ENCODE results near the gene KRTAP5-7.

The KRTAP5-7 gene

DNA sequence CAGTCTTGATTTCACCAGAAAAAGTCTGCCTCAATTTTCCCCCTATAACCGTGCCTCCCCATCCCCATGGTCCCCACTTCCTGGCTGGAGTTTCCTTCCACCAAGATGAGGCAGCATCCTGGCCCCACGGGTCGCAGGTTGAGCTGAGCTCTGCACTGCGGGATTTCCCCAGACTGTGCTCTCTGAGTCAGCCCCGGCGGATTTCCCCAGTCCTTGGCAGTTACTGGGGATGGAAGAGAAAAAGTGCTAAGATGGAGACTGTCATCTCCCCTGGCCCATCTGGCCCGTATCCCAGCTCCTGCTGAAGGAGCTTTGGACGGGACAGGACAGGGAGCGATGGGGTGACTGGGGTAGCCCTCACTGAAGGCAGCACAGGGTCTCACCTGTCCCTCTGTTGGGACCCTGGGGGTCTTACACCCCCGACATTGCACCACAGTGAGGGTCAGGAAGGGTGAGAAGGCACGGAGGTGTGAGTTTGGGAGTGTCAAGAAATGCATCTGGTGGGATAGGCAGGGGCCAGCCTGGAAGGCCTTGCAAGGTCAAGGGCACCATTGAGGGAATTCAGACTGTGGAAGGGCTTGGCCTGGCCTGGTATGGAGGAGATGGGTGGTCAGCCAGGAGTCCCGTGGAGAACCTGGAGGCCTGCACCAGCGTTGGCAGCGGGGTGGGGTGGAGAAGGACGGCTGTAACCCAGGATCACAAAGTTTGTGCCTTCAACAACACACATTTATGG is 37.6 kb upstream of the KRTAP5-7 start:
- Mint-ChIP-seq H3K4me1 (peaks cover 10% of the 10 kb centered on the region), H3K4me3 (no peak overlapping the region), H3K27ac (no peak overlapping the region), H3K9me3 (no peaks in the 10 kb centered on the region), H3K36me3 (peaks cover 57% of the 10 kb centered on the region), H3K27me3 (no peaks in the 10 kb centered on the region)
- DNase-seq (ENCODE audit: low spot score in 2 of 2) (no peak), ATAC-seq (ENCODE audit: low read depth) (no peak)

DNA sequence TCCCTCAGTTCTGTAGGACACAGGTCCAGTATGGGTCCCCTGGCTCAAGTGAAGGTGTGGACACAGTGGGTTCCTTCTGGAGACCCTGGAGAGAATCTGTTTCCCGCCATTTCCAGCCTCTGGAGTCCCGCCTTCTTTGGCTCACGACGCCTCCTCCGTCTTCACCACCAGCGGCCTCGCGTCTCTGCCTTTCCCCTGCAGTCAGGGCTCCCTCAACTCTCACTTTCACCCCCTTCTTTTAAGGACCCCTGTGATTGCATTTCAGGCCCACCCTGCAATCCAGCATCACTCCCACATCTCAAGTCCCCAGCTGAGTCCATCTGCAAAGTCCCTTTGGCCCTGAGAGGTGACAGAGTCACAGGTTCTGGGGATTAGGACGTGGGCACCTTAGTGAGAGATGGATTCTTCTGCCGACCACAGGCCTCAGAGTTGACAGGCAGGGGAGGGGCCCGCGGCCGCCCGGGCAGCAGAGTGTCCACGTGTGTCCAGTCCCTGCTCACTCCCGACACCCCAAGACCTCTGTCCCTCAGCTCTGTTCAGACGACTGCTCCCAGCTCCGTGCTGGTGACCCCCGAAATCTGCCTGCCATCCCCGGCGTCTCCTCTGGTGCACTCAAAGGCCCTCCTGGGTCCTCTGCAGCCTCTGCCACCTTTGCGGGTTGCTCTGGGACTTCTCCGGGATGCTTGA is 36.9 kb upstream of the KRTAP5-7 start:
- Mint-ChIP-seq H3K9me3 (no peaks in the 10 kb centered on the region), H3K4me3 (no peak overlapping the region), H3K36me3 (peaks cover 59% of the 10 kb centered on the region), H3K27me3 (no peaks in the 10 kb centered on the region), H3K4me1 (peaks cover 10% of the 10 kb centered on the region), H3K27ac (no peak overlapping the region)
- DNase-seq (ENCODE audit: low spot score in 2 of 2) (no peak), ATAC-seq (ENCODE audit: low read depth) (no peak)

DNA sequence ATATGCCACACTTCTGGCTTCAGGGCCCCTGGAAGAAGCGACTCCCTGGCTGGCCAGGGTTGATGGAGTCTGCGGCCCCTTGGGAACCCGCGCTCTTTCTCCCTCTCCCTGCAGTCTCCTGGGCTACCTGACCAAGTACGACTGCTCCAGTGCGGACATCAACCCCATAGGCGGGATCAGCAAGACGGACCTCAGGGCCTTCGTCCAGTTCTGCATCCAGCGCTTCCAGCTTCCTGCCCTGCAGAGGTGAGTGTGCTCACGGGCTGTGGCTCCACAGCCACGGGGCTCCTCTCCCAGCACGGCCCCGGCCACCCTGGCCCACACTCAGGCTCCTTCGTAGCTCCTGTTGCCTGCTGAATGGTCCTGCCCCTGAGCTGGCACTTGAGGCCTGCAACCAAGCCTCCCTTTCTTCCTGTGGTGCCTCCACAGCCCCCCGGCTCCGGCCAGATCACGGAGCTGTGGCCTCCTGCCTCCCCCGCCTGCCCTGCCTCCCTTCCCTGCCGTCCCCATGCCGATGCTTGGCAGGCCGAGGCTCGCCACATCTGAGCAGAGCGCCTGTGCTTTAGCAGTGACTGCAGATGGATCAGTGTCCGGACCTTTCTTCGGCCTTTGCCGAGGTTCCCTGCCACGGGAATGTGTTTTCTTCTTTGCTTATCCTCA is 36.2 kb upstream of the KRTAP5-7 start:
- Mint-ChIP-seq H3K27ac (no peak overlapping the region), H3K36me3 (peaks cover 58% of the 10 kb centered on the region), H3K9me3 (no peaks in the 10 kb centered on the region), H3K4me3 (no peak overlapping the region), H3K4me1 (peaks cover 10% of the 10 kb centered on the region), H3K27me3 (no peaks in the 10 kb centered on the region)
- ATAC-seq (ENCODE audit: low read depth) (no peak), DNase-seq (ENCODE audit: low spot score in 2 of 2) (no peak)

- DNase-seq (ENCODE audit: low spot score in 2 of 2) (no peak), ATAC-seq (ENCODE audit: low read depth) (no peak)
- no peak overlapping the region for H3K4me3 Mint-ChIP-seq
- H3K36me3 Mint-ChIP-seq, result peaks cover 57% of the 10 kb centered on the region
- H3K27me3 Mint-ChIP-seq, result no peaks in the 10 kb centered on the region
- peaks cover 6% of the 10 kb centered on the region for H3K4me1 Mint-ChIP-seq
- H3K9me3 Mint-ChIP-seq, result no peaks in the 10 kb centered on the region
- H3K27ac Mint-ChIP-seq, result no peak overlapping the region
These were observed 35.5 kb upstream of the KRTAP5-7 start for GRCh38 chr11:71491531-71491930.

GRCh38 chr11:71491940-71492339 is 35.1 kb upstream of the KRTAP5-7 start:
- peak overlapping the region; percentile 11 for H3K27ac Mint-ChIP-seq
- DNase-seq (ENCODE audit: low spot score in 2 of 2) (no peak), ATAC-seq (ENCODE audit: low read depth) (no peak)
- peaks cover 6% of the 10 kb centered on the region for H3K4me1 Mint-ChIP-seq
- no peaks in the 10 kb centered on the region for H3K27me3 Mint-ChIP-seq
- H3K4me3 Mint-ChIP-seq, result no peak overlapping the region
- H3K36me3 Mint-ChIP-seq, result peaks cover 59% of the 10 kb centered on the region
- no peaks in the 10 kb centered on the region for H3K9me3 Mint-ChIP-seq

DNA sequence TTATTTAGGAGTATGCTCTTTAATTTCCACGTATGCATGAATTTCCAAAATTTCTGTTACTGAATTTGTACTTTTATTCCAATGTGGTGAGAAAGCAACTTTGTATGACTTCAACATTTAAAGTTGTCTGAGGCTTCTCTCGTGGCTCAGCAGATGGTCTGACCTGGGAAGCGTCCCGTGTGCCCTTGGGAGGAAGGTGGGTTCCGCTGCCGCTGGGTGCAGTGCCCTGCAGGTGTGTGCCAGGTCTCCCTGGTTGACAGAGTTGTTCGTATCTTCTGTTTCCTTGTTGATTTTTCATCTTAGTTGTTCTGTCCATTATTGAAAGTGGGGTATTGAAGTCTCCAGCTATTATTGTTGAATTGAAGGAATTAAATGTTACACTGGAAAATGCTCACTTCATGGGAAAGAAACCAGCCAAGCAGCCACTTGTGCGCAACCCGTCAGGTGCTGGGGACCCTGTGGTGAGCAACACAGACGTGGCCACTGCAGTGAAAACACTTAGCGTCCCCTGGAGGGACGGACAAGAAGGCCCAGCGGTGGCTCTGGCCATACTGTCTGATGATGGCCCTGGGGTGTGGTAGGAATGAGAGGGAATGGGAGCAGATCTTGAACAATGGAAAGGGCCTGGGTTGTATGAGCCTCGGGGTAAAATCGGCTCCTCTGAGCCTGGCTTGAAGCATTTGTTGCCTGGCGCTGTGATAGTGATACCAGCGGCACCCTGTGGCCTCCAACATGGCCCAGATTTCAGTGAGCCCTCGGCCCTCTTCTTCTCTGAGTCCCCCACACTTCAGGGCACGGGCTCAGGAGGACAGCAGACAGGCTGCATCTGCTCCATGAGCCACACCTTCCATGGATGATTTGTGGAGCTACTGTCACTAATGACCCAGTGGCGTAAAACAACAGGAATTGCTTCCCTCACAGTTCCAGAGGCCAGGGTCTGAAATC is 31.5 kb upstream of the KRTAP5-7 start:
- ATAC-seq (ENCODE audit: low read depth), result no peak
- H3K9me3 Mint-ChIP-seq, result no peaks in the 10 kb centered on the region
- H3K27ac Mint-ChIP-seq, result no peak overlapping the region
- DNase-seq (ENCODE audit: low spot score in 2 of 2), result no peak
- no peak overlapping the region for H3K4me3 Mint-ChIP-seq
- no peaks in the 10 kb centered on the region for H3K27me3 Mint-ChIP-seq
- H3K36me3 Mint-ChIP-seq, result peaks cover 68% of the 10 kb centered on the region
- peaks cover 4% of the 10 kb centered on the region for H3K4me1 Mint-ChIP-seq

GRCh38 chr11:71496421-71496820 is 30.6 kb upstream of the KRTAP5-7 start:
- Mint-ChIP-seq H3K27ac (no peak overlapping the region), H3K4me3 (no peak overlapping the region), H3K4me1 (peaks cover 2% of the 10 kb centered on the region), H3K9me3 (no peaks in the 10 kb centered on the region), H3K27me3 (no peaks in the 10 kb centered on the region), H3K36me3 (peaks cover 67% of the 10 kb centered on the region)
- DNase-seq (ENCODE audit: low spot score in 2 of 2) (no peak), ATAC-seq (ENCODE audit: low read depth) (no peak)

DNA sequence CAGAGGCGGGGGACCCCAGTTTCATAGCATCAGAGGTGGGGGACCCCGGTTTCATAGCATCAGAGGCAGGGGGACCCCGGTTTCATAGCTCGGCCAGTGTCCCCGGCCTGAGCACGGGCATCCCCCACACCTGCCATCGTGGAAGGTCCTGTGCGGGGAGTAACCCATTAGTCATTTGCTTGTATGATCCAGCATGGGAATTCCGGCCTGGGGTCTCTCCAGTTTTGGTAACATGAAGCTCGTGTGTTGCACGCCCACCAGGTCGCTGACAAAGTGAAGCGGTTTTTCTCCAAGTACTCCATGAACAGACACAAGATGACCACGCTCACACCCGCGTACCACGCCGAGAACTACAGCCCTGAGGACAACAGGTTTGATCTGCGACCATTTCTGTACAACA is 29.0 kb upstream of the KRTAP5-7 start:
- peaks cover 67% of the 10 kb centered on the region for H3K36me3 Mint-ChIP-seq
- no peak overlapping the region for H3K4me3 Mint-ChIP-seq
- H3K9me3 Mint-ChIP-seq, result no peaks in the 10 kb centered on the region
- no peak for DNase-seq (ENCODE audit: low spot score in 2 of 2)
- no peaks in the 10 kb centered on the region for H3K27me3 Mint-ChIP-seq
- peaks cover 2% of the 10 kb centered on the region for H3K4me1 Mint-ChIP-seq
- H3K27ac Mint-ChIP-seq, result no peak overlapping the region
- no peak for ATAC-seq (ENCODE audit: low read depth)

GRCh38 chr11:71499125-71499524 is 27.9 kb upstream of the KRTAP5-7 start:
- no peak overlapping the region for H3K4me3 Mint-ChIP-seq
- no peak overlapping the region for H3K27ac Mint-ChIP-seq

GRCh38 chr11:71499546-71499945 is 27.5 kb upstream of the KRTAP5-7 start:
- ATAC-seq (ENCODE audit: low read depth) (no peak), DNase-seq (ENCODE audit: low spot score in 2 of 2) (no peak)
- no peaks in the 10 kb centered on the region for H3K4me1 Mint-ChIP-seq
- H3K4me3 Mint-ChIP-seq, result no peak overlapping the region
- H3K36me3 Mint-ChIP-seq, result peaks cover 65% of the 10 kb centered on the region
- no peaks in the 10 kb centered on the region for H3K27me3 Mint-ChIP-seq
- no peak overlapping the region for H3K27ac Mint-ChIP-seq
- no peaks in the 10 kb centered on the region for H3K9me3 Mint-ChIP-seq

More at GRCh38 chr11:71499125-71499524, 27.9 kb upstream of the KRTAP5-7 start:
- H3K4me1 Mint-ChIP-seq, result peaks cover 2% of the 10 kb centered on the region
- no peaks in the 10 kb centered on the region for H3K9me3 Mint-ChIP-seq
- DNase-seq (ENCODE audit: low spot score in 2 of 2), result no peak
- no peaks in the 10 kb centered on the region for H3K27me3 Mint-ChIP-seq
- H3K36me3 Mint-ChIP-seq, result peaks cover 67% of the 10 kb centered on the region
- ATAC-seq (ENCODE audit: low read depth), result no peak

GRCh38 chr11:71500601-71501021 is 26.5 kb upstream of the KRTAP5-7 start:
- no peak for DNase-seq (ENCODE audit: low spot score in 2 of 2)

DNA sequence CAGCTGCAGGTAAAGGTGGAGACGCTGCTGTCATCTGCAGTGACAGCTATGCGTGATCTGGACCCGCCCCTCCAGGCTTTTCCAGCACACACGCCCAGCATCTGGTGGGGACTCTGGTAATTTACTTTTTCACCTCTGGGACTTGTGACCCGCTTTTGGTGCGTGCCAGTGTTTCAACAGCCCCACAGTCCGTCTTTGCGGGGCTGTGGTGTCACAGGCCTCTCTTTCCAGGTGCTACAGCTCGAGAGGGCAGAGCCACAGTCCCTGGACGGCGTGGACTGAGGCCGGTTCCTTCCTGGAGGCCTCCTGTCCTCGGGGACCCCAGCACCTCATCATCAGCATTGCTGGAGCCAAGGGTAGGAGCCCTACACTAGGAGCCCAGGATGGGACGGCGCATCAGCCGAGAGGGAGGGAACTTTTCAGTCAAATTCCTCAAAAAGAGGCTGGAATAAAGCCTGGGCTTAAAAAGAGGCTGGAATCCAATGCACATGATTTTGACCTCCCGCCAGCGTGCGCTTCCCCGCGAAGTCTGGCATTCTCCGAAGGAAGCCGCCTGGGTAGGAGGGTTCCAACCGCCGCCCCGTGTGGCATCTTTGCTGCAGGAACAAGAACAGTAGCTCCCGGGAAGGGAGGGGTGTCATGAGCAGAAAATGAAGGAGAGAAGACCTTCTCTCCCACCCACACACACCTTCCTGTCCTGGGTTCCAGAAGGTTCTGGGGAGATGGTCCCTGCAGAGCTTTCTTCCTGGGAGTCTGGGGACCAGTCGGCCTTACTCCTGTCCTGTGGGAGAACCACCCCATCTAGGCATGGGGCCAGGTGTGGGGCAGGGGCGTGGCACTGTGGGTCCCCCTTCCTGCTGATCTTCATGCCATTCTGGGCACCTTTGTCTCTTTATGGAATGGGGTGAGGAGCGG is 25.7 kb upstream of the KRTAP5-7 start:
- ATAC-seq (ENCODE audit: low read depth) (no peak), DNase-seq (ENCODE audit: low spot score in 2 of 2) (no peak)
- no peaks in the 10 kb centered on the region for H3K27me3 Mint-ChIP-seq
- H3K4me1 Mint-ChIP-seq, result no peaks in the 10 kb centered on the region
- peaks cover 61% of the 10 kb centered on the region for H3K36me3 Mint-ChIP-seq
- H3K4me3 Mint-ChIP-seq, result no peak overlapping the region
- no peak overlapping the region for H3K27ac Mint-ChIP-seq
- H3K9me3 Mint-ChIP-seq, result peaks cover 3% of the 10 kb centered on the region

More at GRCh38 chr11:71500601-71501021, 26.5 kb upstream of the KRTAP5-7 start:
- H3K36me3 Mint-ChIP-seq, result peaks cover 59% of the 10 kb centered on the region
- no peaks in the 10 kb centered on the region for H3K27me3 Mint-ChIP-seq
- H3K4me3 Mint-ChIP-seq, result no peak overlapping the region
- ATAC-seq (ENCODE audit: low read depth), result no peak
- H3K4me1 Mint-ChIP-seq, result no peaks in the 10 kb centered on the region
- H3K27ac Mint-ChIP-seq, result no peak overlapping the region
- peaks cover 1% of the 10 kb centered on the region for H3K9me3 Mint-ChIP-seq

GRCh38 chr11:71502026-71502425 is 25.0 kb upstream of the KRTAP5-7 start:
- H3K27me3 Mint-ChIP-seq, result no peaks in the 10 kb centered on the region
- ATAC-seq (ENCODE audit: low read depth) (no peak), DNase-seq (ENCODE audit: low spot score in 2 of 2) (no peak)
- H3K9me3 Mint-ChIP-seq, result peaks cover 6% of the 10 kb centered on the region
- H3K4me3 Mint-ChIP-seq, result no peak overlapping the region
- H3K27ac Mint-ChIP-seq, result no peak overlapping the region
- H3K4me1 Mint-ChIP-seq, result no peaks in the 10 kb centered on the region
- peaks cover 62% of the 10 kb centered on the region for H3K36me3 Mint-ChIP-seq

All from memory B cell (primary cell).